ENCODE data around the gene LEPROT. TPM values are rescaled to one million over a fixed set of nuclear protein-coding genes. Genes with fewer than 3 reads are reported as not detected.

Gene LEPROT
- total and polyA plus RNA-seq, 10 of the 15 experiments (the other 5 are each of a cell fraction or from before 2014, with no cell fraction given): 14.9 to 38.1 (median 17.4) TPM

- TF ChIP-seq RELA (IDR thresholded peaks at IDR 0.05; ENCODE audit: borderline replicate concordance, partially characterized antibody): no peak
- TF ChIP-seq POLR2A (IDR thresholded peaks at IDR 0.05; ENCODE audit: low read depth, low read length): no peak
- TF ChIP-seq ZNF207 (IDR thresholded peaks at IDR 0.05; ENCODE audit: borderline replicate concordance): no peak
- TF ChIP-seq RUNX3 (IDR thresholded peaks at IDR 0.05; ENCODE audit: low read length): no peak
- no peak for TF ChIP-seq TBL1XR1 (IDR thresholded peaks at IDR 0.05; ENCODE audit: low read depth, low read length)
- no peak for TF ChIP-seq ZBED1 (IDR thresholded peaks at IDR 0.05; ENCODE audit: borderline replicate concordance)
- no peak for TF ChIP-seq IKZF1 (conservative IDR thresholded peaks at IDR 0.05)
- TF ChIP-seq KAT2A (conservative IDR thresholded peaks at IDR 0.05; ENCODE audit: control insufficient read depth, low read depth, low read length): no peak
These were observed 48.8 kb downstream of the LEPROT start (continued) for GRCh38 chr1:65469126-65469888.

GRCh38 chr1:65469889-65470340 lies 49.4 kb downstream of the LEPROT start:
- SMC1A ChIA-PET (ENCODE audit: uncharacterized antibody, unreplicated experiment): no interaction called here
- Histone ChIP-seq H2AFZ (ENCODE audit: control insufficient read depth, low read depth, low read length) (no peak overlapping the region), H3K4me2 (ENCODE audit: control insufficient read depth, insufficient read depth) (no peak overlapping the region), H3K27me3 (replicated peaks in 1 of 2; ENCODE audit: control insufficient read depth in 2 of 2, insufficient read depth in 2 of 2, low read length in 1 of 2) (no peaks in the 10 kb centered on the region), H3K79me2 (ENCODE audit: control insufficient read depth, insufficient read depth, low read length) (no peaks in the 10 kb centered on the region), H3K27ac (ENCODE audit: control insufficient read depth, insufficient read depth) (no peak overlapping the region), H3K4me3 (no peak overlapping the region), H3K4me1 (ENCODE audit: control insufficient read depth, insufficient read depth, low read length) (no peaks in the 10 kb centered on the region), H3K36me3 (ENCODE audit: control insufficient read depth in 2 of 2, insufficient read depth in 2 of 2, low read length in 1 of 2) (no peaks in the 10 kb centered on the region), H3K9me3 (replicated peaks; ENCODE audit: control insufficient read depth, insufficient read depth, low read length) (no peaks in the 10 kb centered on the region), H3K9ac (ENCODE audit: control insufficient read depth, insufficient read depth, low read length) (no peak overlapping the region), H4K20me1 (ENCODE audit: control insufficient read depth, insufficient read depth) (no peaks in the 10 kb centered on the region)
- WGBS (ENCODE audit: insufficient coverage, insufficient replicate concordance, low lambda C conversion rate, missing lambda C conversion rate): 47% methylated on average over 4 of the region's 4 CpGs
- TF ChIP-seq HCFC1 (IDR thresholded peaks at IDR 0.05; ENCODE audit: low read length) (no peak), SUZ12 (IDR thresholded peaks at IDR 0.05; ENCODE audit: unreplicated experiment) (no peak), SP1 (IDR thresholded peaks at IDR 0.05; ENCODE audit: low read depth, low read length) (no peak), ZSCAN29 (IDR thresholded peaks at IDR 0.05) (no peak), PAX5 (IDR thresholded peaks at IDR 0.05; ENCODE audit: borderline replicate concordance, low read depth, low read length) (no peak), USF1 (IDR thresholded peaks at IDR 0.05; ENCODE audit: borderline replicate concordance, extremely low read length, insufficient read depth, low read depth, low read length) (no peak), CBX5 (IDR thresholded peaks at IDR 0.05; ENCODE audit: low read depth) (no peak), BRCA1 (IDR thresholded peaks at IDR 0.05; ENCODE audit: low read depth, low read length) (no peak), NBN (IDR thresholded peaks at IDR 0.05) (no peak), BHLHE40 (IDR thresholded peaks at IDR 0.05; ENCODE audit: borderline replicate concordance in 1 of 2, low read depth in 2 of 2, low read length in 1 of 2) (no peak), ASH2L (IDR thresholded peaks at IDR 0.05; ENCODE audit: borderline replicate concordance, low read depth) (no peak), TCF3 (IDR thresholded peaks at IDR 0.05; ENCODE audit: borderline replicate concordance, insufficient read depth, low read depth, low read length) (no peak), MTA3 (IDR thresholded peaks at IDR 0.05; ENCODE audit: borderline replicate concordance, low read length) (no peak), ZNF217 (IDR thresholded peaks at IDR 0.05) (no peak), TARDBP (IDR thresholded peaks at IDR 0.05; ENCODE audit: borderline replicate concordance) (no peak)
- in situ Hi-C loops (cut with MboI): no loop called here
- RAD21 ChIA-PET (ENCODE audit: unreplicated experiment): no interaction called here
- no peak for DNase-seq (ENCODE audit: low read depth, low spot score)
- CTCF ChIA-PET: interaction anchor here (0.7 to 4.5 kb wide), 2 partner anchors 10 to 11 kb away, joined by 3 to 18 read pairs; no protein-coding TSS in a partner anchor
- intact Hi-C loops (cut with micrococcal nuclease; ENCODE audit: unreplicated experiment): no loop called here
- no peak for ATAC-seq
- BruUV-seq (replicated peaks): no TSS peak
- POLR2A ChIA-PET: no interaction called here
- no peak for FAIRE-seq
